Posterior vena cava (tissue), 2 donors: ENCODE data around the gene ENPP7. TPM values are rescaled to one million over a fixed set of nuclear protein-coding genes. Genes with fewer than 3 reads are reported as not detected.

Experiments
- DNase-seq: peaks from one replicate; pipeline ENCODE4 v3.0.0-alpha.2; 2020; ENCODE audit warnings: low spot score
- intact Hi-C, 2 donors: fragments of 100-400 bp; cut with DNase I; formaldehyde crosslinking; loops; one replicate each; pipeline versions ENCODE4 v1.14.1 to v1.14.2; 2022 to 2023
- long read RNA-seq, 2 donors: library from polyadenylated mRNA; unstranded; transcript quantifications; one replicate each; pipeline ENCODE4 v2.0.0, GENCODE V29; 2020 to 2021
- total RNA-seq, 2 donors: library from RNA; stranded (reverse); fragmentation: NEBNext Ultra II Directional; extraction: Animal tissue kit (Norgen Biotek cat#: 25700); gene quantifications; one replicate each; pipeline ENCODE4 v1.2.1, GENCODE V29; 2021
- donor health status: DM: yes; HTN: yes; CAD: no.
- donor health status: DM: yes; HTN: yes; CAD: no.

The ENPP7 gene
- not detected for total RNA-seq
- long read RNA-seq, donor 1: 0 reads
- long read RNA-seq, donor 2: 0 reads

GRCh38 chr17:79730769-79731483 lies at the start of gene ENPP7:
TSS of gene ENPP7 (plus strand) at chr17:79730943. CDS start at chr17:79731140, 197 bp downstream.
- no peak for DNase-seq
- intact Hi-C loops: no loop called here

GRCh38 chr17:79681101-79681621 lies 49.6 kb upstream of the ENPP7 start:
- no peak for DNase-seq
- intact Hi-C loops: no loop called here

GRCh38 chr17:79681628-79682261 lies 49.0 kb upstream of the ENPP7 start:
- no peak for DNase-seq

GRCh38 chr17:79683365-79683764 lies 47.4 kb upstream of the ENPP7 start:
- intact Hi-C loops: no loop called here
- no peak for DNase-seq

More at GRCh38 chr17:79681628-79682261, 49.0 kb upstream of the ENPP7 start:
- intact Hi-C loops: no loop called here

- no peak for DNase-seq
- intact Hi-C loops: no loop called here
These were observed 46.4 kb upstream of the ENPP7 start for GRCh38 chr17:79684132-79684985.

GRCh38 chr17:79685121-79685520 lies 45.6 kb upstream of the ENPP7 start:
- intact Hi-C loops: no loop called here
- no peak for DNase-seq

GRCh38 chr17:79686476-79686875 lies 44.3 kb upstream of the ENPP7 start:
- intact Hi-C loops: no loop called here
- no peak for DNase-seq

GRCh38 chr17:79690466-79690865 lies 40.3 kb upstream of the ENPP7 start:
- no peak for DNase-seq
- intact Hi-C loops: loop anchor here in 1 of 2 donors (10.0 kb wide), 1 partner anchor 276 kb away; no protein-coding TSS in a partner anchor

GRCh38 chr17:79690988-79691836 lies 39.5 kb upstream of the ENPP7 start:
- DNase-seq: no peak
- intact Hi-C loops: loop anchor here in 1 of 2 donors (10.0 kb wide), 1 partner anchor 276 kb away; no protein-coding TSS in a partner anchor

- no peak for DNase-seq
- intact Hi-C loops: loop anchor here in 1 of 2 donors (10.0 kb wide), 1 partner anchor 277 kb away; no protein-coding TSS in a partner anchor
These were observed 38.8 kb upstream of the ENPP7 start for GRCh38 chr17:79691931-79692330.

GRCh38 chr17:79693419-79693818 lies 37.3 kb upstream of the ENPP7 start:
- DNase-seq: no peak
- intact Hi-C loops: loop anchor here in 1 of 2 donors (10.0 kb wide), 1 partner anchor 279 kb away; no protein-coding TSS in a partner anchor

- intact Hi-C loops: loop anchor here in 1 of 2 donors (10.0 kb wide), 1 partner anchor 281 kb away; no protein-coding TSS in a partner anchor
- DNase-seq: no peak
These were observed 35.4 kb upstream of the ENPP7 start for GRCh38 chr17:79695293-79695790.

- intact Hi-C loops: loop anchor here in 1 of 2 donors (10.0 kb wide), 1 partner anchor 281 kb away; no protein-coding TSS in a partner anchor
- no peak for DNase-seq
These were observed 34.7 kb upstream of the ENPP7 start for GRCh38 chr17:79695797-79696609.

- DNase-seq: no peak
- intact Hi-C loops: loop anchor here in 1 of 2 donors (10.0 kb wide), 1 partner anchor 282 kb away; no protein-coding TSS in a partner anchor
These were observed 34.1 kb upstream of the ENPP7 start for GRCh38 chr17:79696610-79696982.

GRCh38 chr17:79698146-79698846 lies 32.4 kb upstream of the ENPP7 start:
- DNase-seq: no peak

GRCh38 chr17:79699386-79700036 lies 31.2 kb upstream of the ENPP7 start:
- intact Hi-C loops: loop anchor here (5.0 to 10.0 kb wide), 5 partner anchors 87 to 615 kb away; partner anchors contain the start of gene RBFOX3 (in 1 of the 2)
- no peak for DNase-seq

More at GRCh38 chr17:79698146-79698846, 32.4 kb upstream of the ENPP7 start:
- intact Hi-C loops: loop anchor here in 1 of 2 donors (10.0 kb wide), 1 partner anchor 283 kb away; no protein-coding TSS in a partner anchor
